Measurements from ENCODE around the gene NR1H2. TPM values are rescaled to one million over a fixed set of nuclear protein-coding genes. Genes with fewer than 3 reads are reported as not detected.

The NR1H2 gene
- total RNA-seq, 2 experiments from 2014 or later, result 79.7 to 86.2 TPM

DNA sequence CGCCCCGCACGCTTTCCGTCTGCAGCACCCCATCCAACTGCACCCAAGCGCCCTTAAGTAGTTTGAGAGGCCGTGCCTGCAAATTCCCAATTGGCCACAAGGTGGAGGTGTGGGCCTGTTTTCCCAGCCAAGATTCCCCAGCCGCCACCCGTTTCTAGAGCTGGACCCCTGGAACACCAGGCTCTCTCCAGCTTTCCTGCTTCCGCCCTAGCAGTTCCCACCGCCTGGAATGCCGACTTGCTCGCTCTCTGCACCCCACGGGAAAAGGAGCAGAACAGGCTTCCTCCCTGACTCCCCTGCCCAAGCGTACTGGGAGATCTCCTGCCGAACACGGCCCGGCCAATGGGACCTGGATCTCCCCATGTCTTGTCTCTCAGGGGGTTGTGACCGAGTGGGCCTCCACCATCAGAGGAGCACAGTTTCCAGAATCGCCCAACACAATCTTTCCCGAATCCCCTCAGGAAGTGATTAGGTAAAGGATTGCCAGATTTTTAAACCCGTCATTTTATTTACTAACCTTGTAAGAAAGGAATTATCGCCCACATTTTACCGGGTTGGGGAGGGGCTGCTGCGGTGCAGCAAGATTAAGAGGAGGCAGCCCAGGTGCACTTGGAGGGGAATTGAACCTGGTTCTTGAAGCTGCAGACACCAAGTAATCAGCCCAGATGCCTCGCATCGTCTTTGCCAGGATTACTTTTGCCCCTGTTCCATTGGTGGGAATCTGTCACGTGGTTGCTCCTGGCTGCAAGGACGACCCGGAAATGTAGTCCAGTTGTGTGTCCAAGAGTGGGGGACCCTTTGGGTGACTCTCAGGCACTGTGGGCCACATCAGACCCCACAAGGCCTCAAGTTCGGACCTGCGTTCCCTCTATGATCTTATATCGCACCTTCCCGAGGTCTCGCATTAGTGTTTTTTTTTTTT, 7.3 kb upstream of the NR1H2 start:
- POLR2A ChIA-PET, result interaction anchor here (1.0 to 3.5 kb wide), 6 partner anchors 10 to 91 kb away, joined by 3 to 13 read pairs (median 5); partner anchors contain the start of gene POLD1
- Mint-ChIP-seq H3K36me3 (ENCODE audit: low read depth) (no peaks in the 10 kb centered on the region), H3K27ac (peak overlapping the region; percentile 90), H3K9me3 (no peaks in the 10 kb centered on the region), H3K27me3 (no peaks in the 10 kb centered on the region), H3K4me1 (peaks cover 42% of the 10 kb centered on the region), H3K4me3 (peak overlapping the region; percentile 94)
- peak; percentile 83 for DNase-seq
- CTCF ChIA-PET, result interaction anchor here (0.6 to 3.3 kb wide), 19 partner anchors 8 to 429 kb away, joined by 3 to 21 read pairs (median 3); partner anchors contain the start of genes KCNC3 and POLD1

DNA sequence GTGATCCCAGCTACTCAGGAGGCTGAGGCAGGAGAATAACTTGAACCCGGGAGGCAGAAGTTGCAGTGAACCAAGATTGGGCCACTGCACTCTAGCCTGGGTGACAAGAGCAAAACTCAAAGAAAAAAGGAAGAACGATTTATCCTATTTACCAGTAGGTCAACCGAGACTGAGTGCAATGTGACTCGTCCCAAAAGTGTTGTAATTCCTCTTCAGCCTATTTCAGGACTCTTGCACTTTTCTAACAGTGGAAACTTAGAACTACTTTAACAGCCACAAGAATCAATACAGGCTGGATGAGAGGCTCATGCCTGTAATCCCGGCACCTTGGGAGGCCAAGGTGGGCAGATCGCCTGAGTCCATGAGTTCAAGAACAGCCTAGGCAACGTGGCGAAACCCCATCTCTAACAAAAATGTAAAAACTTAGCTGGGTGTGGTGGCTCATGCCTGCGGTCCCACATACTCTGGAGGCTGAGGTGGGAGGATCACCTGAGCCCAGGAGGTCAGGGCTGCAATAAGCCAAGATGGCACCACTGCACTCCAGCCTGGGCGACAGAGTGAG, 4.3 kb upstream of the NR1H2 start:
- H3K4me3 Mint-ChIP-seq, result no peak overlapping the region
- H3K27ac Mint-ChIP-seq, result no peak overlapping the region
- no peaks in the 10 kb centered on the region for H3K9me3 Mint-ChIP-seq
- POLR2A ChIA-PET, result no interaction called here
- peaks cover under 1% of the 10 kb centered on the region for H3K36me3 Mint-ChIP-seq (ENCODE audit: low read depth)
- no peak for DNase-seq
- CTCF ChIA-PET, result no interaction called here
- H3K4me1 Mint-ChIP-seq, result peaks cover 36% of the 10 kb centered on the region
- no peaks in the 10 kb centered on the region for H3K27me3 Mint-ChIP-seq

DNA sequence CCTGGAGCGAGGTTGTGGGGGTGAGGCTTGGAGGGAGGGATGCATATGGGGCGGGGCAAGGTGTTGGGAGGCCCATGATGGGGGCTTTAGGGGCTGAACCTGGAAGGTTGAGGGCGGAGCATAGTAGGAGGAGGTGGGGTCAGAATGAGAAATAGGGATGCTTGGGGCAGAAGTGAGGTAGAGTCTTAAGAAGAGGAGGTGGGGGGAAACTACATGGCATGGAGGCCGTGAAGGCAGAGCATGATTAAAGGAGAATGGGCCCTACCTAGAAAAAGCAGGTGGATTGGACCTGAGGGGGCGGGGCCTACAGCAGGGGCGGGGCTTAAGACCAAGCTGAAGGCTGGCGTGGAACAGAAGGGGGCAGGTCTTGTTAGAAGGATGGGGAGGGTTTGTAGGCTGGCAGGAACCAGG, 799 bp downstream of the NR1H2 start:
- H3K9me3 Mint-ChIP-seq, result no peaks in the 10 kb centered on the region
- peak overlapping the region; percentile 52 for H3K27ac Mint-ChIP-seq
- peak; percentile 60 for DNase-seq
- peak overlapping the region; percentile 88 for H3K4me3 Mint-ChIP-seq
- POLR2A ChIA-PET, result no interaction called here
- CTCF ChIA-PET, result interaction anchor here (1.1 kb wide), 1 partner anchor 8 kb away, joined by 3 read pairs; no protein-coding TSS in a partner anchor
- H3K36me3 Mint-ChIP-seq (ENCODE audit: low read depth), result peaks cover 44% of the 10 kb centered on the region
- H3K4me1 Mint-ChIP-seq, result peaks cover 31% of the 10 kb centered on the region
- no peaks in the 10 kb centered on the region for H3K27me3 Mint-ChIP-seq

DNA sequence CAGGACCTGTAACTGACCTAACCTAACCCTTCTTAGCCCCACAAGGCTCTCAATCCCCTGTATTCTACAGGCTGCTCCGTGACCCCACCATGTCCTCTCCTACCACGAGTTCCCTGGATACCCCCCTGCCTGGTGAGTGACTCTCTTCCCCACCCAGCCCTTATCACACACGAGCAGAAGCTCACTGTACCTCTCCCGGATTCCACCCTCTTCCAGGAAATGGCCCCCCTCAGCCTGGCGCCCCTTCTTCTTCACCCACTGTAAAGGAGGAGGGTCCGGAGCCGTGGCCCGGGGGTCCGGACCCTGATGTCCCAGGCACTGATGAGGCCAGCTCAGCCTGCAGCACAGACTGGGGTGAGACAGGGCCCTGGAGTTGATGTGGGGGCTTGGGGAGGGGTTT, 1.3 kb downstream of the NR1H2 start:
- H3K36me3 Mint-ChIP-seq (ENCODE audit: low read depth), result peaks cover 44% of the 10 kb centered on the region
- H3K4me1 Mint-ChIP-seq, result peaks cover 31% of the 10 kb centered on the region
- ChIA-PET CTCF (interaction anchor here (1.1 kb wide), 1 partner anchor 8 kb away, joined by 3 read pairs; no protein-coding TSS in a partner anchor), POLR2A (no interaction called here)
- DNase-seq, result no peak
- no peaks in the 10 kb centered on the region for H3K27me3 Mint-ChIP-seq
- H3K4me3 Mint-ChIP-seq, result no peak overlapping the region
- no peaks in the 10 kb centered on the region for H3K9me3 Mint-ChIP-seq
- H3K27ac Mint-ChIP-seq, result peak overlapping the region; percentile 52

DNA sequence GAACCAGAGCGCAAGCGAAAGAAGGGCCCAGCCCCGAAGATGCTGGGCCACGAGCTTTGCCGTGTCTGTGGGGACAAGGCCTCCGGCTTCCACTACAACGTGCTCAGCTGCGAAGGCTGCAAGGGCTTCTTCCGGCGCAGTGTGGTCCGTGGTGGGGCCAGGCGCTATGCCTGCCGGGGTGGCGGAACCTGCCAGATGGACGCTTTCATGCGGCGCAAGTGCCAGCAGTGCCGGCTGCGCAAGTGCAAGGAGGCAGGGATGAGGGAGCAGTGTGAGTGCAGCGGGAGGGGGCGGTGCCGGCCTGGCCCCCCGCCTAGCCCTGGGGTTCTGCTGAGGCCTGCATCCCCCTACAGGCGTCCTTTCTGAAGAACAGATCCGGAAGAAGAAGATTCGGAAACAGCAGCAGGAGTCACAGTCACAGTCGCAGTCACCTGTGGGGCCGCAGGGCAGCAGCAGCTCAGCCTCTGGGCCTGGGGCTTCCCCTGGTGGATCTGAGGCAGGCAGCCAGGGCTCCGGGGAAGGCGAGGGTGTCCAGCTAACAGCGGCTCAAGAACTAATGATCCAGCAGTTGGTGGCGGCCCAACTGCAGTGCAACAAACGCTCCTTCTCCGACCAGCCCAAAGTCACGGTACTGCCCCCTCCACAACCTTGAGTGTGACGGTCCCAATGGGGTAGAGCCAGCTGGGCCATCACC, 2.1 kb downstream of the NR1H2 start:
- Mint-ChIP-seq H3K27me3 (no peaks in the 10 kb centered on the region), H3K36me3 (ENCODE audit: low read depth) (peaks cover 44% of the 10 kb centered on the region), H3K4me3 (no peak overlapping the region), H3K27ac (no peak overlapping the region), H3K9me3 (no peaks in the 10 kb centered on the region), H3K4me1 (peaks cover 35% of the 10 kb centered on the region)
- DNase-seq, result no peak
- ChIA-PET POLR2A (interaction anchor here (1.6 kb wide), 1 partner anchor 21 kb away, joined by 8 read pairs; no protein-coding TSS in a partner anchor), CTCF (no interaction called here)

DNA sequence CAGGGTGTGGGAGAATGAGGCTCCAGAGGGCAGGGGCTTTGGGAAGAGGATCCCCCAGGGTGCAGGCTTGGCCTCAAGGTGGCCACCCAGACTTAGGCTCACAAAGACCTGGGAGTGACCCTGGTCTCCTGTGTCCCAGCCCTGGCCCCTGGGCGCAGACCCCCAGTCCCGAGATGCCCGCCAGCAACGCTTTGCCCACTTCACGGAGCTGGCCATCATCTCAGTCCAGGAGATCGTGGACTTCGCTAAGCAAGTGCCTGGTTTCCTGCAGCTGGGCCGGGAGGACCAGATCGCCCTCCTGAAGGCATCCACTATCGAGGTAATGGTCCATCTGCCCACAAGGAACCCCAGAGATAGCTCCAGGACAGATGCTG, 2.6 kb downstream of the NR1H2 start:
- DNase-seq, result no peak
- no peak overlapping the region for H3K27ac Mint-ChIP-seq
- no peak overlapping the region for H3K4me3 Mint-ChIP-seq
- no peaks in the 10 kb centered on the region for H3K27me3 Mint-ChIP-seq
- H3K4me1 Mint-ChIP-seq, result peaks cover 40% of the 10 kb centered on the region
- peaks cover 46% of the 10 kb centered on the region for H3K36me3 Mint-ChIP-seq (ENCODE audit: low read depth)
- H3K9me3 Mint-ChIP-seq, result no peaks in the 10 kb centered on the region
- CTCF ChIA-PET, result no interaction called here
- POLR2A ChIA-PET, result interaction anchor here (1.6 kb wide), 1 partner anchor 21 kb away, joined by 8 read pairs; no protein-coding TSS in a partner anchor

DNA sequence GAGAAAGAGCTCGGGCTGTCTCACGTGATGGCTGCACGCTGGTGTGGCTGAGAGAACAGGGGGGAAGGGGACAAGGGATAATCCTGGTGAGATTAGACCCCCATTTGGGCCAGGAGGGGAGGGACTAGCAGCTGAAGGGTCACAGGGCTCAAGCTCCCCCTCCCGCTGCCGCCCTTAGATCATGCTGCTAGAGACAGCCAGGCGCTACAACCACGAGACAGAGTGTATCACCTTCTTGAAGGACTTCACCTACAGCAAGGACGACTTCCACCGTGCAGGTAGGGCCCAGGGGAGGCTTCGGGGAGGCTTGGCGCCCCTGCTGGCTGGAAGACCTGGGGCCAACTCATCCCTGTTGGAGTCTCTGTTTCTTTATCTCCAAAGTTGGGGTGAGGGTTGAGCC, 3.3 kb downstream of the NR1H2 start:
- H3K27ac Mint-ChIP-seq, result no peak overlapping the region
- peaks cover 40% of the 10 kb centered on the region for H3K4me1 Mint-ChIP-seq
- ChIA-PET POLR2A (interaction anchor here (1.6 kb wide), 1 partner anchor 22 kb away, joined by 8 read pairs; no protein-coding TSS in a partner anchor), CTCF (no interaction called here)
- H3K36me3 Mint-ChIP-seq (ENCODE audit: low read depth), result peaks cover 52% of the 10 kb centered on the region
- H3K4me3 Mint-ChIP-seq, result no peak overlapping the region
- no peaks in the 10 kb centered on the region for H3K9me3 Mint-ChIP-seq
- DNase-seq, result no peak
- no peaks in the 10 kb centered on the region for H3K27me3 Mint-ChIP-seq

DNA sequence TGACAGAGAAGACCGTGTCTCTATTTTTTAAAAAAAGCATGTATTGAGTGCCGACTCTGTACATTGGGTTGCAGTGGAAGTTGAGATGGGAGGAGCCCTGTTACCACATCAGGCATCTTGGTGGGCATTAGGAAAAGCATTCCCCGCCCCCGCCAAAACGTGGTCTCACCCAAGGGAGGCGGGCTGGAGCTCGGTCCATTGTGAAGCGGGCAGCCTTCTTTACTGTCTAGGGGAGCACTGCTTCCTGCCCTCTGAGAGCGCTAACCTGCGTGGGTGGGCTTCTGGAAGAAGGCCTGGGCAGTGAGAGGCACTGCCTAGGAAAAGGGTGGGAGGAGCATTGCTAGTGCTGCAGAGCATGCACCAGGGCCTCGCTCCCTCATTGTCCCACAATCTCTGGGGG, 3.9 kb downstream of the NR1H2 start:
- peaks cover 44% of the 10 kb centered on the region for H3K4me1 Mint-ChIP-seq
- H3K36me3 Mint-ChIP-seq (ENCODE audit: low read depth), result peaks cover 58% of the 10 kb centered on the region
- DNase-seq, result no peak
- no peak overlapping the region for H3K4me3 Mint-ChIP-seq
- no peaks in the 10 kb centered on the region for H3K9me3 Mint-ChIP-seq
- no peaks in the 10 kb centered on the region for H3K27me3 Mint-ChIP-seq
- POLR2A ChIA-PET, result no interaction called here
- no peak overlapping the region for H3K27ac Mint-ChIP-seq
- CTCF ChIA-PET, result no interaction called here

DNA sequence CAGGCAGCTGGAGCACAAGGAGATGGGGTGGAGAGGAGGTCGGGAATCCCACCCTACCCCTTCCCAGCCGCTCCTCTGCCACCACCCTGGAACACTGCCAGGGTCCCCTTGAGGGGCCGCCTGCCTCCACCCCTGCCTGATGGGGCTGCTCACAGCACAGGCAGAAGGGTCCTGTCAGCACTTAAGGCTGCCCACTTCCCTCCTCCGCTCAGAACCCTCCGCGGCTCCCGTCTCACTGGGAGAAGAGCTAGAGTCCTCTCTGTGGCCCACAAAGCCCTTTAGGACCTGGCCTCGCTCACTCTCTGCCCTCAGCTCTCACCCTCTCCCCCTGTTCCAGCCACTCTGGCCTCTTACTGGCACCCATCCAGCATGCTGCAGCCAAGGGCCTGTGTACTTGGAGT, 4.5 kb downstream of the NR1H2 start:
- H3K9me3 Mint-ChIP-seq, result no peaks in the 10 kb centered on the region

DNA sequence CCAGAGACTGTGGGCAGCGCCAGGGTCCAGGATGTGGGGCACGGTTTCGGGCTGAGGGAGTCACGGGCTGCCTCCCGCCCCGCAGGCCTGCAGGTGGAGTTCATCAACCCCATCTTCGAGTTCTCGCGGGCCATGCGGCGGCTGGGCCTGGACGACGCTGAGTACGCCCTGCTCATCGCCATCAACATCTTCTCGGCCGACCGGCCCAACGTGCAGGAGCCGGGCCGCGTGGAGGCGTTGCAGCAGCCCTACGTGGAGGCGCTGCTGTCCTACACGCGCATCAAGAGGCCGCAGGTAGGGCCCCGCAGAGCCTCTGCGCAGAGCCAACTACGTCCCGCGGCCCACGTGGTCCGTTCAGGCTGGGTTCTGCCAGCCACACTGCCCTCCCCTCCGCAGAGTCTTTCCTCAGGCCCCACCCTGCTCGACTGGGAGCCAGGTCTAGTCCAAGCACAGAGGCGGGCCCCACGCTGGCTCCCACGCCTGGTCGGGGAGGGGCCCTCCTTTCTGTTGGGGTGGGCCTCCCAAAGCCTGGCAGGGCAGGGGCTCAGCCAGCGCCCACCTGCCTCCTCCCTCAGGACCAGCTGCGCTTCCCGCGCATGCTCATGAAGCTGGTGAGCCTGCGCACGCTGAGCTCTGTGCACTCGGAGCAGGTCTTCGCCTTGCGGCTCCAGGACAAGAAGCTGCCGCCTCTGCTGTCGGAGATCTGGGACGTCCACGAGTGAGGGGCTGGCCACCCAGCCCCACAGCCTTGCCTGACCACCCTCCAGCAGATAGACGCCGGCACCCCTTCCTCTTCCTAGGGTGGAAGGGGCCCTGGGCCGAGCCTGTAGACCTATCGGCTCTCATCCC, 5.8 kb downstream of the NR1H2 start:
- POLR2A ChIA-PET, result no interaction called here
- no peaks in the 10 kb centered on the region for H3K9me3 Mint-ChIP-seq
- H3K27me3 Mint-ChIP-seq, result no peaks in the 10 kb centered on the region
- H3K27ac Mint-ChIP-seq, result no peak overlapping the region
- H3K36me3 Mint-ChIP-seq (ENCODE audit: low read depth), result peaks cover 63% of the 10 kb centered on the region
- H3K4me3 Mint-ChIP-seq, result no peak overlapping the region
- no peak for DNase-seq
- CTCF ChIA-PET, result no interaction called here
- H3K4me1 Mint-ChIP-seq, result peaks cover 41% of the 10 kb centered on the region

More for the DNA sequence above, 4.5 kb downstream of the NR1H2 start:
- POLR2A ChIA-PET, result no interaction called here
- no peak overlapping the region for H3K4me3 Mint-ChIP-seq
- H3K27ac Mint-ChIP-seq, result no peak overlapping the region
- H3K36me3 Mint-ChIP-seq (ENCODE audit: low read depth), result peaks cover 59% of the 10 kb centered on the region
- H3K27me3 Mint-ChIP-seq, result no peaks in the 10 kb centered on the region
- peaks cover 46% of the 10 kb centered on the region for H3K4me1 Mint-ChIP-seq
- CTCF ChIA-PET, result no interaction called here
- DNase-seq, result no peak

DNA sequence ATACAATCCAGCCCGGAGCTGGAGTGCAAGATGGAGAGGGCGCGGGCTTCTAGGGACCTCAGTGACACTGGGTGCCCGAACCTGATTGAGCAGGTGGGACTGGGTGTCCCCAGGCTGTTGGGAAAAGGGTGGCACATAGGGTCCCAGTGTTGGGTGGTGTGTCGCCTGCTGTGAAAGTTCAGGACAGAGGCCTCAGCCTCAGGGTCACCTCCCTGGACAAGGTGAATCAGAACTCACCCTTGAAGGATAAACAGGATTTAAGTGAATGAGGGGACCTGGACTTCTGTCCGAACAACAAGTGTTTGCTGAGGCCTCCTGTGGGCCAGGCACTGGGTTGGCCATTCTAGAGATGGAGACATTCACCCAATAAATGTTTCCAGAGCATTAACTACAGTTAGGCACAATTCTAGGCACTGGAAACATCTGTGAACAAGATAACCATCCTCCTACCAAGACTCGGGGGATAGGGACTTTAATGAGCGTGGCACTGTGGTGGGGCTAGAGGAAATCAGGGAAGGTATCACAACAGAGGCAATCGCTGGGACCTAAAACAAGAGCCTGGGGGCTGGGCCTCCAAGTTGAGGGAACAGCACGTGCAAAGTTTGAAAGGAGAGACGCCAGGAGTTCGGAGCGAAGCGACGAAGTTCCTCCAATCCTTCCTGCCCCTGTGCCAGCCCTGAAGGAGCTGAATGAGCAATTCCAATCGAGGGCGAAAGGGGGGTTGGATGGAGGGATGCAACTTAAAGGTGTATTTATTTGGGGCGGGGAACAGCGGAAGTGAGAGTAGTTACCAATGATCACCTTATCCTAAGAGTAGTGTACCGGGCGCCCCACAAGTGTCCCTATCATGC, 7.0 kb downstream of the NR1H2 start:
- peak overlapping the region; percentile 89 for H3K27ac Mint-ChIP-seq
- H3K9me3 Mint-ChIP-seq, result no peaks in the 10 kb centered on the region
- no peaks in the 10 kb centered on the region for H3K27me3 Mint-ChIP-seq
- ChIA-PET POLR2A (interaction anchor here (0.7 to 2.5 kb wide), 7 partner anchors 13 to 422 kb away, joined by 3 to 30 read pairs (median 5); partner anchors contain the start of gene KCNC3), CTCF (interaction anchor here (0.8 to 3.2 kb wide), 4 partner anchors 14 to 77 kb away, joined by 3 to 14 read pairs (median 6); partner anchors contain the start of gene KCNC3)
- peak overlapping the region; percentile 98 for H3K4me3 Mint-ChIP-seq
- peaks cover 63% of the 10 kb centered on the region for H3K36me3 Mint-ChIP-seq (ENCODE audit: low read depth)
- DNase-seq, result no peak
- H3K4me1 Mint-ChIP-seq, result peaks cover 45% of the 10 kb centered on the region

Data from activated CD4-positive, alpha-beta memory T cell treated with anti-CD3 and anti-CD28 coated beads, Interleukin-2, amount 10 ng/mL, durations not matched to agents 7 days and 5 days (primary cell).